ENCODE measurements around the gene KIF1A. TPM values are rescaled to one million over a fixed set of nuclear protein-coding genes. Genes with fewer than 3 reads are reported as not detected.

Gene KIF1A
- total and polyA plus RNA-seq, 10 of the 15 experiments (the other 5 are each of a cell fraction or from before 2014, with no cell fraction given), result 0.04 to 0.95 (median 0.06) TPM; not detected in 5

GRCh38 chr2:240832205-240832727, 12.2 kb upstream of the KIF1A start:
- 10% methylated on average over 43 of the region's 54 CpGs for WGBS (ENCODE audit: insufficient coverage, insufficient replicate concordance, low lambda C conversion rate, missing lambda C conversion rate)
- ChIA-PET RAD21 (ENCODE audit: unreplicated experiment) (no interaction called here), POLR2A (no interaction called here), CTCF (no interaction called here), SMC1A (ENCODE audit: uncharacterized antibody, unreplicated experiment) (no interaction called here)
- intact Hi-C loops (cut with micrococcal nuclease; ENCODE audit: unreplicated experiment) (no loop called here), in situ Hi-C loops (cut with MboI) (loop anchor here (25.0 kb wide), 1 partner anchor 320 kb away; no protein-coding TSS in a partner anchor)
- no peak overlapping the region for H3K4me3 ChIP-seq
- H2AFZ ChIP-seq (ENCODE audit: control insufficient read depth, low read depth, low read length), result no peak overlapping the region
- H3K9me3 ChIP-seq (replicated peaks; ENCODE audit: control insufficient read depth, insufficient read depth, low read length), result no peaks in the 10 kb centered on the region; the same call in 2 of the 3 replicates
- BruUV-seq (replicated peaks), result no TSS peak
- H3K27ac ChIP-seq (ENCODE audit: control insufficient read depth, insufficient read depth), result no peak overlapping the region
- H3K27me3 ChIP-seq (replicated peaks in 1 of 2; ENCODE audit: control insufficient read depth in 2 of 2, insufficient read depth in 2 of 2, low read length in 1 of 2), result no peaks in the 10 kb centered on the region; a peak in 1 of 4 replicates
- FAIRE-seq (no peak), DNase-seq (ENCODE audit: low read depth, low spot score) (peak; percentile 17), ATAC-seq (peak; percentile 91)
- no peaks in the 10 kb centered on the region for H3K79me2 ChIP-seq (ENCODE audit: control insufficient read depth, insufficient read depth, low read length)
- no peaks in the 10 kb centered on the region for H3K36me3 ChIP-seq (ENCODE audit: control insufficient read depth in 2 of 2, insufficient read depth in 2 of 2, low read length in 1 of 2)
- no peaks in the 10 kb centered on the region for H4K20me1 ChIP-seq (ENCODE audit: control insufficient read depth, insufficient read depth)
- no peak overlapping the region for H3K9ac ChIP-seq (ENCODE audit: control insufficient read depth, insufficient read depth, low read length)
- no peaks in the 10 kb centered on the region for H3K4me1 ChIP-seq (ENCODE audit: control insufficient read depth, insufficient read depth, low read length)
- TF ChIP-seq RBBP5 (conservative IDR thresholded peaks at IDR 0.05), result no peak
- no peak for TF ChIP-seq HCFC1 (IDR thresholded peaks at IDR 0.05; ENCODE audit: low read length)
- TF ChIP-seq IKZF2 (IDR thresholded peaks at IDR 0.05), result no peak
- no peak for TF ChIP-seq NFIC (IDR thresholded peaks at IDR 0.05; ENCODE audit: low read depth, low read length)
- no peak for TF ChIP-seq BCL3 (IDR thresholded peaks at IDR 0.05; ENCODE audit: borderline replicate concordance, insufficient read depth, low read depth, low read length, poor library complexity, severe bottlenecking)
- TF ChIP-seq BMI1 (IDR thresholded peaks at IDR 0.05; ENCODE audit: borderline replicate concordance), result peak; percentile 96
- peak overlapping the region; percentile 11; the same call in 1 of the 2 replicates for H3K4me2 ChIP-seq (ENCODE audit: control insufficient read depth, insufficient read depth)
